ENCODE data around the gene TUBB6. TPM values are rescaled to one million over a fixed set of nuclear protein-coding genes. Genes with fewer than 3 reads are reported as not detected.

TUBB6 gene
- total and polyA plus RNA-seq, 2 donors (not counting 3 experiments of a cell fraction or from before 2014, with no cell fraction given) = 440 to 747 TPM

- Histone ChIP-seq H3K27ac (ENCODE audit: insufficient read depth, low read depth, low read length) (no peak overlapping the region), H3K9me3 (replicated peaks; ENCODE audit: control insufficient read depth, insufficient read depth, low read length) (no peaks in the 10 kb centered on the region), H3K4me1 (ENCODE audit: control insufficient read depth, extremely low read depth, insufficient read depth, low read length) (peaks cover 3% of the 10 kb centered on the region), H3K4me2 (ENCODE audit: insufficient read depth, low read length) (no peak overlapping the region), H3K79me2 (ENCODE audit: control insufficient read depth, insufficient read depth, low read length) (peaks cover 5% of the 10 kb centered on the region), H3K9me1 (replicated peaks; ENCODE audit: control insufficient read depth, extremely low read depth, insufficient read depth, low read length) (no peaks in the 10 kb centered on the region), H3K4me3 (replicated peaks in 1 of 3; ENCODE audit: insufficient read depth in 1 of 3, low read depth in 1 of 3, low read length in 3 of 3) (no peak overlapping the region), H4K20me1 (replicated peaks; ENCODE audit: control insufficient read depth, extremely low read depth, insufficient read depth, low read length) (no peaks in the 10 kb centered on the region), H2AFZ (ENCODE audit: low read depth, low read length) (no peak overlapping the region), H3K27me3 (ENCODE audit: control insufficient read depth in 2 of 2, insufficient read depth in 2 of 2, low read length in 2 of 2) (no peaks in the 10 kb centered on the region), H3K36me3 (ENCODE audit: control insufficient read depth in 2 of 2, extremely low read depth in 1 of 2, insufficient read depth in 2 of 2, low read length in 2 of 2) (no peaks in the 10 kb centered on the region), H3K9ac (replicated peaks; ENCODE audit: extremely low read depth, insufficient read depth, low read length) (no peak overlapping the region)
- intact Hi-C loops (cut with micrococcal nuclease) (no loop called here), dilution Hi-C loops (cut with MboI; ENCODE audit: extremely low pct_ligation_motif_present, low sequenced_read_pairs) (no loop called here)
- TF ChIP-seq MYC (IDR thresholded peaks at IDR 0.05; ENCODE audit: low read depth, low read length) = no peak
- no peak for TF ChIP-seq CTCF (IDR thresholded peaks at IDR 0.05; ENCODE audit: extremely low read depth in 1 of 2, insufficient read depth in 1 of 2, low read depth in 1 of 2, low read length in 2 of 2)
- no peak for TF ChIP-seq POLR2A (IDR thresholded peaks at IDR 0.05; ENCODE audit: low read depth, low read length)
- TF ChIP-seq FOS (IDR thresholded peaks at IDR 0.05; ENCODE audit: borderline replicate concordance, insufficient read depth, low read length) = no peak
- no peak for TF ChIP-seq GATA2 (IDR thresholded peaks at IDR 0.05; ENCODE audit: insufficient read depth, insufficient read length, low read depth, low read length)
- TF ChIP-seq MAX (IDR thresholded peaks at IDR 0.05; ENCODE audit: insufficient read depth, insufficient read length) = no peak
- TF ChIP-seq EZH2 (IDR thresholded peaks at IDR 0.05; ENCODE audit: borderline replicate concordance, low read depth, low read length, severe bottlenecking) = no peak
- TF ChIP-seq JUN (IDR thresholded peaks at IDR 0.05; ENCODE audit: borderline replicate concordance, insufficient read depth, insufficient read length, low read depth) = no peak
- TF ChIP-seq POLR2AphosphoS5 (IDR thresholded peaks at IDR 0.05; ENCODE audit: insufficient read depth, low read depth, low read length) = no peak
- POLR2A ChIA-PET = no interaction called here
- CTCF ChIA-PET = interaction anchor here (1.2 kb wide), 1 partner anchor 30 kb away, joined by 5 read pairs; no protein-coding TSS in a partner anchor
- FAIRE-seq (no peak), DNase-seq (ENCODE audit: low read depth, low spot score) (no peak)
- no TSS peak for BruUV-seq (replicated peaks)
These were observed 6.6 kb upstream of the TUBB6 start for GRCh38 chr18:12301263-12302005.

Measured in endothelial cell of umbilical vein (primary cell).